Body of pancreas (tissue), 4 donors: ENCODE measurements around the gene PTBP3.

Experiments used
- CTCF ChIP-seq, 7 experiments: fragments of 450-650 bp in 4 of 7; fragments of 200-600 bp in 3 of 7; sonication (generic) in 3 of 7; IDR thresholded peaks; one replicate each; pipeline ENCODE4 v1.5.1; 2016 to 2019; ENCODE audit warnings: antibody characterized with exemption in 7 of 7
- POLR2A ChIP-seq, 3 donors: fragments of 450-650 bp; IDR thresholded peaks; one replicate each; pipeline ENCODE4 v1.6.1; 2016; ENCODE audit warnings: antibody characterized with exemption in 3 of 3, mild to moderate bottlenecking in 2 of 3

- no peak for TF ChIP-seq POLR2A (IDR thresholded peaks at IDR 0.05)
- no peak for TF ChIP-seq CTCF (IDR thresholded peaks at IDR 0.05)
Measured at GRCh38 chr9:112232233-112232632, 101.2 kb downstream of the PTBP3 start.
